Right forelimb (tissue), 1 donor: ENCODE measurements around the gene WNK2.
"Not testable (repeated sequence)": the region's sequence is repeated elsewhere in the genome, so short reads cannot be mapped to it uniquely, and the experiment has no call there.

Experiments used
- DNase-seq: peaks from one replicate; pipeline ENCODE4 v3.0.0-alpha.2; 2018

Gene WNK2

GRCh38 chr9:93318480-93318879, 134.5 kb downstream of the WNK2 start:
- no peak for DNase-seq

- no peak for DNase-seq
Measured at GRCh38 chr9:93319301-93319991, 135.5 kb downstream of the WNK2 start.

GRCh38 chr9:93319992-93320500, 136.1 kb downstream of the WNK2 start:
- DNase-seq, result no peak

GRCh38 chr9:93320591-93321219, 136.8 kb downstream of the WNK2 start:
- DNase-seq, result no peak

GRCh38 chr9:93321220-93321610, 137.3 kb downstream of the WNK2 start:
- DNase-seq, result no peak

- not testable (repeated sequence) for DNase-seq
Measured at GRCh38 chr9:93323446-93323954, 139.6 kb downstream of the WNK2 start.

- no peak for DNase-seq
Measured at GRCh38 chr9:93324191-93324834, 140.4 kb downstream of the WNK2 start.

GRCh38 chr9:93325307-93326035, 141.5 kb downstream of the WNK2 start:
- DNase-seq, result no peak

GRCh38 chr9:93326056-93326455, 142.1 kb downstream of the WNK2 start:
- no peak for DNase-seq

- no peak for DNase-seq
Measured at GRCh38 chr9:93326654-93327053, 142.7 kb downstream of the WNK2 start.

GRCh38 chr9:93329629-93330280, 145.8 kb downstream of the WNK2 start:
- no peak for DNase-seq

- DNase-seq, result no peak
Measured at GRCh38 chr9:93332317-93332716, 148.4 kb downstream of the WNK2 start.

GRCh38 chr9:93336720-93337119, 152.8 kb downstream of the WNK2 start:
- no peak for DNase-seq

- DNase-seq, result not testable (repeated sequence)
Measured at GRCh38 chr9:93338196-93338595, 154.3 kb downstream of the WNK2 start.

GRCh38 chr9:93340091-93340490, 156.2 kb downstream of the WNK2 start:
- DNase-seq, result no peak

- not testable (repeated sequence) for DNase-seq
Measured at GRCh38 chr9:93341820-93342219, 157.9 kb downstream of the WNK2 start.

GRCh38 chr9:93342428-93342827, 158.5 kb downstream of the WNK2 start:
- not testable (repeated sequence) for DNase-seq

- DNase-seq, result no peak
Measured at GRCh38 chr9:93343663-93344062, 159.7 kb downstream of the WNK2 start.

- DNase-seq, result no peak
Measured at GRCh38 chr9:93345643-93346230, 161.8 kb downstream of the WNK2 start.

- peak; percentile 70 for DNase-seq
Measured at GRCh38 chr9:93346231-93347112, 162.5 kb downstream of the WNK2 start.
